GM12892 (cell line): Measurements from ENCODE around the gene MASP1.

ENCODE experiments used
- POLR2A ChIP-seq: IDR thresholded peaks from 2 replicates; pipeline ENCODE4 v1.6.1; 2011; ENCODE audit warnings: low read depth, low read length, control low read depth
- POLR2AphosphoS5 ChIP-seq: IDR thresholded peaks from 2 replicates; pipeline ENCODE4 v1.6.1; 2011; ENCODE audit warnings: low read depth, low read length, control low read depth
- TAF1 ChIP-seq: IDR thresholded peaks from 2 replicates; pipeline ENCODE4 v1.6.1; 2011; ENCODE audit warnings: low read depth, mild to moderate bottlenecking, control low read depth, low read length, borderline replicate concordance

DNA sequence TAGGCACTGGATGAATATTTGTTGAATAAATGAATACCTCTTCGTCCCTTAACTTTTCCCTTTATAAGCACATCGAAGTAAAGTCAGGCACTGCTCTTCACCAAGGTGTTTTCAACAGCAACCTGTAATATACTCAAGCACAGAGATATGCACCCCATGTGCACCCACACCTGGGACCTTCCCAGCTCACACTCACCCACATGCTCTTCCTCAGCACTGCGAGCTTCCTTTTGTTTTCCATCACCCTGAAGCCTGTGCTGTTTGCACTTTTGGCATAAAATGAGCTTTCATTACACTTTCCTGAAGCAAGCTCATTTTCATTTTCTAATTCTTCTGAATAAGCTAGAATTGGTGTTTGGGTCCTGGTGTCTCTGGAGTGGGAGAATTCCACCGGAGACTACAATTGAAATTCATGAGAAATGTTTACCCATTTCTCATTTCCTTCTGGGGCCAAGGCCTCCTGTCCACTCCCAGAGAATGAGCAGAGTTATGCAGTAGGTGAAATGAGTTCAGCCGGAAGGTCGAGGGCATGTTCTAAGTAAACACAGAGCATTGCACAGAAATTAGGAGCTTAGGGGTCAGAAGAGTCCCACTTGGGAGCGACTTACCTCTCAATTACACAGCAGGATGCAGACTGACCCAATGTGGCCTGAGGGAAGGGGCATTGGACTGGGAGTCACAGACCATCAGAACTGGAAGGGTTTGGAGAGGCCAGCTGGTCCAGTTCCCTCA is 15.0 kb downstream of the MASP1 start:
- TF ChIP-seq POLR2A (no peak), POLR2AphosphoS5 (no peak), TAF1 (no peak)
